Measurements from ENCODE around the gene SLC37A1.
A peak's percentile ranks its signal among the peaks of the same experiment; 100 is the strongest.
"Not testable (repeated sequence)": the region's sequence is repeated elsewhere in the genome, so short reads cannot be mapped to it uniquely, and the experiment has no call there.

SLC37A1 gene

DNA sequence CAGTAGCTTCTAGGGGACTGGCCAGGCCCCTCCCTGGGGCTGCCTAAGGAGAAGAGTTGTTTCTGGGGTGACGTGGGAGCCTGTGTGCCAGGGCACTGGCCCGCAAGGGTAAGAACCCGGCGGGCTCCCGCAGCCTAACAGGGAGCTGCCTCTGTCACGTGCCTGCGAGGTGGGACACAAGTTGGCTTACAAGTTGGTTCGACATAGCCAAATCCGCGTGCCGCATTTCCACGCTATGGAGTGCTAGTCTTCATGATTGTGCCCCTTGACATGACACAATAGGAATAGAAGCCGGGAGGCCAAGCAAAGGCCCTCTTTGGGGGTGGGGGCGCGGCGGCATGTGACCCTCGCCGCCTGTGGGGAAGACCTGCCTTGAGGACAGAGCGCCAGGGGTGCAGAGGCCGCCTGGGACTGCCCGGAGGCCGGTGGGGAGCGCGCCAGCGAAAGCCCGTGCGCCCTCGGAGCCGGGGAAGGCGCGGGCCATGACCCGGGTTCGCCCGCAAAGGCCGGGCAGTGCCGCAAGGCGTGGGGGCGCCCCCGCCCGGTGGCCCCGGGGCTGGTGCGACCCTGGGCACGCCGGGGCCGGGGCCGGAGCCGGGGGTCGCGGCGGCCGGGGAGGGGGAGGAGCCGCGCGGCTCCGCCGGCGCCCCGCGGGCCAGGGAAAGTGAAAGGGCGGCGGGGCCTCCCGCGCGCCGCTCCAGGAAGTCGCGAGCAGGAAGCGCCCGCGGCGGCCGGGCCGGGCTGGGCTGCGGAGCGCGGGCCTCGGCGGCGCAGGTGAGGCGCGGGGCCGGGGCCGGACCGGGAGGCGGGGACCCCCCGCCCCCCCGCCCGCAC lies at the start of gene SLC37A1:
Gene SLC37A1 (plus strand): TSS at position 702 of the 834 bp plus-strand sequence. CDS start 4,603 bp downstream, outside the sequence.
- peak; percentile 49 for DNase-seq

GRCh38 chr21:42463861-42464515 lies 49.7 kb upstream of the SLC37A1 start:
- DNase-seq, result peak; percentile 50

DNA sequence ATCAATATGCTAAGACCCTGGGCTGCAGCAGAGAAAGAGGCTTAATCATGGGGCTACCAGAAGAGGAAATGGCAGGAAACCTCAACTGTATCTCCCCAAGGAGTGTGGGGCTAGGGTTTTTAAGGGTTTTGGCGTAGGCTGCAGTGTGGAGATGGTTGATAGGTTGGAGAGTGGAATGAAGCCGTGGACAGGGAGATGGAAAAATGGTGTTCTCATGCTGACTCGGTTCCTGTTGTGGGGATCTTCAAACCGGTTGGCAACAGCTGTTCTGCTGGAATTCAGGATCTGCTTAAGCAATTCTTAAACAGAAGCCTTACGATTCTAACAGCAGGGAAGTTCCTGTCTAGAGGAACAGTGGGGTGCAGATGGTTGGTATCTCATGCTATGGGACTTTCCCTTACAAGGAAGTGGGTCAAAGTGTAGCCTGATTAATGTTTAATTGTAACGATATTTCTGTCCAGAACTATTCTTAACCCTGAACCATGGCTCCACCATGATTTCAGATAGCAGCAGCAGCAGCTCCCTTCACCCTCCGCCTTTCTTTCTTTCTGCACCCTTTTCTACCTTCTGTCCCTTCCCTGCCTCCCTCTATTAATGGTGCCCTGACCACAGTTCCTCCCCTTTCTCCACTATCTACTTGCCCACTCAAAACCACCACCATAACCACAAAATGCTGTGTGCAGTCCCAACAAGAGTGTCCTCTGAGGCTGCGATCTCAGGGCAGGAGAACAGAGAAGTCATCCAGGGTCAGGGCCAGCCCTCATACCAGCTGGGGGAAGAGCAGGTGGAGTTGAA lies 48.4 kb upstream of the SLC37A1 start:
- DNase-seq, result no peak

- no peak for DNase-seq
Observed at GRCh38 chr21:42465803-42466127, 47.9 kb upstream of the SLC37A1 start.

DNA sequence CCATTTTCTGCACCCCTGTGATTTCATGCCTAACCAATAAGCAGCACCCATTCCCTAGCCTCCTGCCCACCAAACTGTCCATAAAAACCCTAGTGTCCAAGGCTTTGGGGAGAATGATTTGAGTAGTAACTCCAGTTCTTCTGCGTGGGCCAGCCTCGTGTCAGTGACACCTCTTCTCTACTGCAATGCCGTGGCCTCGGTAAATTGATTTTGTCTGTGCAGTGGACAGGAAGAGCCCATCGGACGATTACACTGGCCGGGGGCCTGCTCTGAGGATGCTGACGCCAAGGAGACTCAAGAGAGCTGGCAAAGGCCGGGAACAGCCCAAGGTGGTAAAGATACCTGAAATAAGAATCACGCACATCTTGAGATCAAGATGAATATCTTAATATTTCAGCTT lies 47.0 kb upstream of the SLC37A1 start:
- DNase-seq, result no peak

GRCh38 chr21:42467140-42467983 lies 46.3 kb upstream of the SLC37A1 start:
- no peak for DNase-seq

GRCh38 chr21:42468491-42469131 lies 45.0 kb upstream of the SLC37A1 start:
- DNase-seq, result no peak

- no peak for DNase-seq
Observed at GRCh38 chr21:42469272-42469671, 44.4 kb upstream of the SLC37A1 start.

- DNase-seq, result not testable (repeated sequence)
Observed at GRCh38 chr21:42469726-42470125, 43.9 kb upstream of the SLC37A1 start.

- no peak for DNase-seq
Observed at GRCh38 chr21:42471206-42471605, 42.4 kb upstream of the SLC37A1 start.

DNA sequence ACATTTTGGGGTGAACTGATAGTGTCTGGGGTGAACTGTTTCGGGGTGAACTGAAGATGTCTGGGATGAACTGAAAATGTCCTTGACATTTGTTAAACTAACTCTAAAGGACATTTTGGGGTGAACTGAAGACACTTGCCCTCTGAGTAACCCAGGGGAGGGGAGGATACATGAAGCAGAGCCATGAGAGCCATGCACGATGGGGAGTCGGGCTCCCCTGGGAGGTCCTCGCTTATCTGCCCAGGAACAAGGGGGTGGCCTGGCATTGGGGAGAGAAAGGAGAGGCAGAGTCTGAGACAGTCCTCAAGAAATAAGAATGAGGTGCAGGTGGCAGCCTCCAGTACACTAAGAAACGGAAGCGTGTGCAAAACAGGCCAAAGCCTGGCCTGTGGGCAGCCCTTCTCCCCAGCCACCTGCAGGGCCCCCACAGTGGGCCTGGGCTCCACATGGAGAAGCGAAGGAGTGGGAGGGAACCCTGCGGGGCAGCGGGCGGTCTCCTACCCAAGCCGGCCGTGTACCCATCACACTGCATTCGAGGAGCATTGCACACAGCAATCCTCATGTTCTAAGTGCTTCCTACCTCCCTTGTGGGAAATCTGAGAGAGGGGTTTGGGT lies 41.8 kb upstream of the SLC37A1 start:
- DNase-seq, result no peak

DNA sequence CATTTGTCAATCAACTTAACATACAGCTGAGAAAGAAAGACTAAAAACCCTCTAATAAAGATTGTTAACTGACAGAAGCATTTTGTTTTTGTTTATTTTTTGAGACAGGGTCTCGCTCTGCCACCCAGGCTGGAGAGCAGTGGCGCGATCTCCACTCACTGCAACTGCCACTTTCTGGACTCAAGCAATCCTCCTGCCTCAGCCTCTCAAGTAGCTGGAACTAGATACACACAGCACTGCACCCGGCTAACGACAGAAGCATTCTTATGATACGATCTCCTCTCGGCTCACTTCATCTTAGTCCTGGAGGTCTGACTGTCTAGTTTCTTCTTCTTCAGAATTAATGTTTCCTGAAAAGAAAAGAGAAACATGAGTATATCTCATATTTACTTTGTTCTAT lies 41.1 kb upstream of the SLC37A1 start:
- DNase-seq, result no peak

GRCh38 chr21:42473498-42474042 lies 40.1 kb upstream of the SLC37A1 start:
- DNase-seq, result no peak

- DNase-seq, result no peak
Observed at GRCh38 chr21:42474043-42474831, 39.4 kb upstream of the SLC37A1 start.

DNA sequence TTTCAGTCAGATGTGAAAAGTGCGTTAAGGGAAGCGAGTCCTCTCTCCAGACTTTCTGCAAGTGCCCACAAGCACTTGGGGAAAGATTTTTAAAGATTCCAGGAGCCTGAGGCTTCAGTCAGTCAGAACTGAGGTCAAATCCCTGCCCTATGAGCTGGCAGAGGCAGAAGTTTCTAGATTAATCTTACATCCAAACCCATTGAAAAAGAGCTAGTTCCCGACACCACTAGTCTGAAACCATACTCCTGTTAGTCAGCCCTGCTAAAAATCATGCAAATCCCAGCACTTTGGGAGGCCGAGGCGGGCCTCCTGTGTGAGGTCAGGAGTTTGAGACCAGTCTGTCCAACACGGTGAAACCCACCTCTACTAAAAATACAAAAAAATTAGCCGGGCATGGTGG lies 38.6 kb upstream of the SLC37A1 start:
- DNase-seq, result no peak

- DNase-seq, result no peak
Observed at GRCh38 chr21:42475526-42476387, 37.9 kb upstream of the SLC37A1 start.

DNA sequence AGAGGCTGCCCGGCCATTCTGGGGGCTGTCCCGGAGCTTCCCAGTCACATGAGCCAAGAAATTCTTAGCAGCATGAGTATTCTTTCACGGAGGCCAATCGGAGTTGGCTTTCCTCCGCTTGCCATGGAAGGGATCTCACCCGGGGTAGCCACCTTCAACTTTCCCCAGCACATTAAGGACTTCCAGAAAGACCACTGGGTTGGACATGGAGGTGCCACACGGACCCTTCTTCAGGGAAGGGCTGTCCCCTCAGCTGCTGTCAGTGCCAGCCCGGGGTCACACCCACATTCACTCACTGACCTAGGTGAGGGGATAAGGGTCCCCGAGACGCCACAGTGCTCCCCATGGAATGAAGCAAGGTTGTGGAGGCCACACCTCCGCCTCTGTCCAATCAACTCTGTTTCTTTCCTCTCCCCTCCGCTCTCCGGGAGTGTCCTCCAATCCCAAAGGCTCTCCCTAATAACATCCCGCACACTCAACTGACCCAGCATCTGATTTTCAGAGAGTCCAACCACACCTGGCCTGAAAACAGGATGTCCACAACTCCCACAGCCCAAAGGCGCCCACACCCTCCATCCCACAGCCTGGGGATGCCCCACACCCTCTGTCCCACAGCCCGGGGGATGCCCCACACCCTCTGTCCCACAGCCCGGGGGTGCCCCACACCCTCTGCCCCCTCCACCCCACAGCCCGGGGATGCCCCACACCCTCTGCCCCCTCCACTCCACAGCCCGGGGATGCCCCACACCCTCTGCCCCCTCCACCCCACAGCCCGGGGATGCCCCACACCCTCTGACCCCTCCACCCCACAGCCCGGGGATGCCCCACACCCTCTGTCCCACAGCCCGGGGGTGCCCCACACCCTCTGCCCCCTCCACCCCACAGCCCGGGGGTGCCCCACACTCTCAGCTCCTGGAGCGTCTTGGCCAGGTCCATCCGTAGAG lies 37.0 kb upstream of the SLC37A1 start:
- DNase-seq, result no peak

GRCh38 chr21:42478504-42478903 lies 35.1 kb upstream of the SLC37A1 start:
- no peak for DNase-seq
